ENCODE measurements around the gene GDPD5.
A peak's percentile ranks its signal among the peaks of the same experiment; 100 is the strongest.

The GDPD5 gene

DNA sequence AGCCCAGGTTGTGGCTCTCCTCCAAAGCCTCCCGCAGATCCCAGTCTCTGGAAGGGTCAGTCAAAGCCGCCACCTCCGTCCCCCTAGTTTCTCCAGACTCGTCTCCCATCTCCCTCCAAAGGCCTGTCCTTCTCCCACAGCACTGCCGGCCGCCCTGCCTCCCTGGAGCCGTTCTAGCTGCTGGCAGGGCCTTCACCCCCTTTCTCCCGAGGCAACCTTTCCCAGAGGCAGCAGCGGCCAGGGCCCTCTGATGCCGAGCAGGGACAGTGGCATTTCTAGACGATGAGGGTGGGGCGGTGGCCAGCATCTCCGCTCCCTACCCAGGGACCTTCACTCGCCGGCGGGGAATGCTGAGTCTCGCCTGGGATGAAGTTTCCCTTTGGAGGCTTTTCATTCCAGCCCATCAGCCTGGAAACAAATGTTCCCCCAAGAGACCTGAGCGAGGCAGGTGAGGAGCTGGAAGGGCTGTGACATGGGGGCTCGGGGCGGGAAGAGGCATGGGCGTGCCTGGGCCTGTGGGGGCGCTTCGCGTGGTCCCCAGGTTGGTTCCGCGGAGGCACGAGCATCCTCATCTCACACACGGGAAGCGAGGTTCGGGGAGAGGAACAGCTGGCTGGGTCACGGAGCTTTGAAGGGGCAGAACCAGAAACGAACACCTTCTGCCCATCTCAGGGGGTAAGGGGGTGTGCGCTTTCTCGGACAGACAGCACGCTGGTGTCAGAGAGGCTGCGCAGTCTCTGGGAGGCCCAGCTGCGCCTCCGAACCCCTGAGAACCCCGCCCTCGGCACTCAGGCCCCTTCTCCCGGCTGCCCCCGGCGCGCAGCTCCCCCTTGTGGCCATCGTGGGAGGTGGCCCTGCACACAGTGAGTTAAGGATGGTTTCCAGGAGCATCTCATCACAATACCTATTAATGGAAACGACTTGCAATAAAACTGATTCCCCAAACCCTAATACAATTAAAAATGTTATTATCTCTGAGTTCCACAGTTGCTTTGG is 74.6 kb downstream of the GDPD5 start:
- no peaks in the 10 kb centered on the region for H4K20me1 ChIP-seq (ENCODE audit: insufficient read depth, low read length)
- no peak overlapping the region for H3K4me2 ChIP-seq (ENCODE audit: insufficient read depth, low read length)
- no peaks in the 10 kb centered on the region for H3K36me3 ChIP-seq (ENCODE audit: insufficient read depth, low read length)
- no peaks in the 10 kb centered on the region for H3K9me3 ChIP-seq (ENCODE audit: insufficient read depth, low read length, severe bottlenecking)
- DNase-seq, result peak; percentile 48
- no peaks in the 10 kb centered on the region for H3K4me1 ChIP-seq (ENCODE audit: insufficient read depth, low read length)
- H3K27ac ChIP-seq (ENCODE audit: low read length), result no peak overlapping the region
- no peaks in the 10 kb centered on the region for H3K27me3 ChIP-seq (ENCODE audit: insufficient read depth, low read length, poor library complexity)
- no peak overlapping the region for H2AFZ ChIP-seq (ENCODE audit: low read depth, low read length)
- no peak overlapping the region for H3K9ac ChIP-seq (ENCODE audit: low read depth, low read length)
- no peaks in the 10 kb centered on the region for H3K79me2 ChIP-seq (ENCODE audit: insufficient read depth, low read length)
- peak; percentile 78 for ATAC-seq (ENCODE audit: insufficient read depth, low read depth)
- H3K4me3 ChIP-seq (ENCODE audit: low read depth in 1 of 2, low read length in 2 of 2), result no peak overlapping the region
- TF ChIP-seq EZH2 (IDR thresholded peaks at IDR 0.05; ENCODE audit: borderline replicate concordance, low read depth, low read length, severe bottlenecking), result no peak
- TF ChIP-seq, protein P1, sequence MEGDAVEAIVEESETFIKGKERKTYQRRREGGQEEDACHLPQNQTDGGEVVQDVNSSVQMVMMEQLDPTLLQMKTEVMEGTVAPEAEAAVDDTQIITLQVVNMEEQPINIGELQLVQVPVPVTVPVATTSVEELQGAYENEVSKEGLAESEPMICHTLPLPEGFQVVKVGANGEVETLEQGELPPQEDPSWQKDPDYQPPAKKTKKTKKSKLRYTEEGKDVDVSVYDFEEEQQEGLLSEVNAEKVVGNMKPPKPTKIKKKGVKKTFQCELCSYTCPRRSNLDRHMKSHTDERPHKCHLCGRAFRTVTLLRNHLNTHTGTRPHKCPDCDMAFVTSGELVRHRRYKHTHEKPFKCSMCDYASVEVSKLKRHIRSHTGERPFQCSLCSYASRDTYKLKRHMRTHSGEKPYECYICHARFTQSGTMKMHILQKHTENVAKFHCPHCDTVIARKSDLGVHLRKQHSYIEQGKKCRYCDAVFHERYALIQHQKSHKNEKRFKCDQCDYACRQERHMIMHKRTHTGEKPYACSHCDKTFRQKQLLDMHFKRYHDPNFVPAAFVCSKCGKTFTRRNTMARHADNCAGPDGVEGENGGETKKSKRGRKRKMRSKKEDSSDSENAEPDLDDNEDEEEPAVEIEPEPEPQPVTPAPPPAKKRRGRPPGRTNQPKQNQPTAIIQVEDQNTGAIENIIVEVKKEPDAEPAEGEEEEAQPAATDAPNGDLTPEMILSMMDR (IDR thresholded peaks at IDR 0.05; ENCODE audit: borderline replicate concordance, extremely low read depth, low read length, poor library complexity, severe bottlenecking), result peak; percentile 75

DNA sequence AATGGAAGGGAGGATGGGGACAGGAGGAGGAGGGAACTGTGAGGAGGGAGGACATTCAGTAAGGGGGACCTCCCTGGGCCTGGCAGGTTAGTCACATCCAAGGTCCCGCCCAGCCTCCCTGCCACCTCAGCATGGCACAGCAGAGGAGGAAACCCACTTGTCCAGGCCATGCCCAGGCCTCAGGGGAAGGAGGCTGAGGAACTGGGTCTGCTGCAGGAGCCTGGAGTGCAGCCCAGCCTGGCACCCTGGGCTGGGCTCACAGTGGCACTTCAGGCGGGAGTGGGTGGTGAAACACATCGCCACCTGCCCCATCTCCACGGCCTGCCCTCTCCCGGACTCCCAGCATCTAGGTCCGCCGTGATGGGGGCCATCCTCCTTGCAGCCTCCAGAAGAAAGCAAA is 75.5 kb downstream of the GDPD5 start:
- ATAC-seq (ENCODE audit: insufficient read depth, low read depth) (no peak), DNase-seq (no peak)
- Histone ChIP-seq H3K4me2 (ENCODE audit: insufficient read depth, low read length) (no peak overlapping the region), H3K9ac (ENCODE audit: low read depth, low read length) (no peak overlapping the region), H3K27ac (ENCODE audit: low read length) (no peak overlapping the region), H3K4me1 (ENCODE audit: insufficient read depth, low read length) (no peaks in the 10 kb centered on the region), H3K36me3 (ENCODE audit: insufficient read depth, low read length) (no peaks in the 10 kb centered on the region), H2AFZ (ENCODE audit: low read depth, low read length) (no peak overlapping the region), H3K27me3 (ENCODE audit: insufficient read depth, low read length, poor library complexity) (no peaks in the 10 kb centered on the region), H3K9me3 (ENCODE audit: insufficient read depth, low read length, severe bottlenecking) (no peaks in the 10 kb centered on the region), H3K4me3 (ENCODE audit: low read depth in 1 of 2, low read length in 2 of 2) (no peak overlapping the region), H4K20me1 (ENCODE audit: insufficient read depth, low read length) (no peaks in the 10 kb centered on the region; the same call in 1 of the 2 replicates), H3K79me2 (ENCODE audit: insufficient read depth, low read length) (no peaks in the 10 kb centered on the region)
- no peak for TF ChIP-seq EZH2 (IDR thresholded peaks at IDR 0.05; ENCODE audit: borderline replicate concordance, low read depth, low read length, severe bottlenecking)
- TF ChIP-seq, protein P1 (IDR thresholded peaks at IDR 0.05; ENCODE audit: borderline replicate concordance, extremely low read depth, low read length, poor library complexity, severe bottlenecking), result no peak

DNA sequence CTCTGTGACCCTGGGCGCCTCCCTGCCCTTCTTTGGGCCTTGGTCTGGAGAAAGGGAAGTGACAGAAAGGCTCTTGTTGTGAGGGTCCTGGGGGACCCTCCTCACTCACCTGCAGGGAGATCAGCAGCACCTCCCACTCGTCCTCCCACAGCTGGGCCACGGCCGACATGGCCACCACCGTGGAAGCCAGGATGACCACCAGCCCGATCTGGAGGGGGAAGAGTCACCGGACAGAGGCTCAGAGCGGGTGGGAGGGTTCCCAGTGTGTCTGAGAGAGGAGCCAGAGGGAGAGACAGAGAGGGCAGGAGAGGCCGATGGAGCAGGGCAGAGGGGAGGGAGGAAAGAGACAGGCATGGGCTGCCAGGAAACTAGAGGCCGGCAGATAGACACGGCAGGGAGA is 76.0 kb downstream of the GDPD5 start:
- H3K4me1 ChIP-seq (ENCODE audit: insufficient read depth, low read length), result no peaks in the 10 kb centered on the region
- H3K9ac ChIP-seq (ENCODE audit: low read depth, low read length), result no peak overlapping the region
- H3K9me3 ChIP-seq (ENCODE audit: insufficient read depth, low read length, severe bottlenecking), result no peaks in the 10 kb centered on the region
- H3K36me3 ChIP-seq (ENCODE audit: insufficient read depth, low read length), result no peaks in the 10 kb centered on the region
- H3K27me3 ChIP-seq (ENCODE audit: insufficient read depth, low read length, poor library complexity), result no peaks in the 10 kb centered on the region
- no peaks in the 10 kb centered on the region; the same call in 1 of the 2 replicates for H4K20me1 ChIP-seq (ENCODE audit: insufficient read depth, low read length)
- H3K27ac ChIP-seq (ENCODE audit: low read length), result no peak overlapping the region
- no peak overlapping the region for H2AFZ ChIP-seq (ENCODE audit: low read depth, low read length)
- TF ChIP-seq, protein P1 (IDR thresholded peaks at IDR 0.05; ENCODE audit: borderline replicate concordance, extremely low read depth, low read length, poor library complexity, severe bottlenecking), result no peak
- no peak for TF ChIP-seq EZH2 (IDR thresholded peaks at IDR 0.05; ENCODE audit: borderline replicate concordance, low read depth, low read length, severe bottlenecking)
- no peak for ATAC-seq (ENCODE audit: insufficient read depth, low read depth)
- no peaks in the 10 kb centered on the region for H3K79me2 ChIP-seq (ENCODE audit: insufficient read depth, low read length)
- DNase-seq, result no peak
- H3K4me2 ChIP-seq (ENCODE audit: insufficient read depth, low read length), result no peak overlapping the region
- no peak overlapping the region for H3K4me3 ChIP-seq (ENCODE audit: low read depth in 1 of 2, low read length in 2 of 2)
